ENCODE data around the gene MLPH. TPM values are rescaled to one million over a fixed set of nuclear protein-coding genes. Genes with fewer than 3 reads are reported as not detected.

Gene MLPH
- total RNA-seq, 2 experiments from 2014 or later = not detected

DNA sequence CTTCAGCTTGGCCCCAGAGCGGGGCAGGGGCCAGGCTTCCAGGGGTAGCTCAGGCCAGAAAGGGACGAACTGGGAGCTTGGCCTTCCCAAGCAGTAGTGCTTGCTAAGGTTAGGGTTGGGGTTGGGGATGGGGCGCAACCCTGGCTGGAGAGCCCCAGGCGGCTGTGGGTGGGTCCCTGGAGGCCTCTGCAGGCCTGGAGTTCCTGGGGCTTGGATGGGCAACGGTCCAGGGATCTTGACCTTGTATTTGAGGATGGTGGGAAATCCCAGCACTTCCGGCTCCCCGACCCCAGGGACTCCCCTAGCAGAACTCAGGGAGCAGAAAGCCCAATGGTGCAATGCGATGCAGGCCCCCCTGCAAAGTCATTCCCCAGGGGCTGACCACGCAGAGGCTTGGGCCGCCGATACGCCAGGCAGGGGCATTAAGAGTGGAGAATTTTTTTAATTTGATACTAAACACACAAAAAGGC is 12.6 kb upstream of the MLPH start:
- peak overlapping the region; percentile 72 for H3K4me3 Mint-ChIP-seq
- ChIA-PET POLR2A (no interaction called here), CTCF (interaction anchor here (1.4 to 5.4 kb wide), 5 partner anchors 33 to 183 kb away, joined by 6 to 110 read pairs (median 9); no protein-coding TSS in a partner anchor)
- H3K9me3 Mint-ChIP-seq = no peaks in the 10 kb centered on the region
- H3K36me3 Mint-ChIP-seq (ENCODE audit: low read depth) = no peaks in the 10 kb centered on the region
- peak overlapping the region; percentile 11 for H3K27ac Mint-ChIP-seq
- DNase-seq = no peak
- peaks cover 6% of the 10 kb centered on the region for H3K4me1 Mint-ChIP-seq
- peaks cover 24% of the 10 kb centered on the region for H3K27me3 Mint-ChIP-seq

DNA sequence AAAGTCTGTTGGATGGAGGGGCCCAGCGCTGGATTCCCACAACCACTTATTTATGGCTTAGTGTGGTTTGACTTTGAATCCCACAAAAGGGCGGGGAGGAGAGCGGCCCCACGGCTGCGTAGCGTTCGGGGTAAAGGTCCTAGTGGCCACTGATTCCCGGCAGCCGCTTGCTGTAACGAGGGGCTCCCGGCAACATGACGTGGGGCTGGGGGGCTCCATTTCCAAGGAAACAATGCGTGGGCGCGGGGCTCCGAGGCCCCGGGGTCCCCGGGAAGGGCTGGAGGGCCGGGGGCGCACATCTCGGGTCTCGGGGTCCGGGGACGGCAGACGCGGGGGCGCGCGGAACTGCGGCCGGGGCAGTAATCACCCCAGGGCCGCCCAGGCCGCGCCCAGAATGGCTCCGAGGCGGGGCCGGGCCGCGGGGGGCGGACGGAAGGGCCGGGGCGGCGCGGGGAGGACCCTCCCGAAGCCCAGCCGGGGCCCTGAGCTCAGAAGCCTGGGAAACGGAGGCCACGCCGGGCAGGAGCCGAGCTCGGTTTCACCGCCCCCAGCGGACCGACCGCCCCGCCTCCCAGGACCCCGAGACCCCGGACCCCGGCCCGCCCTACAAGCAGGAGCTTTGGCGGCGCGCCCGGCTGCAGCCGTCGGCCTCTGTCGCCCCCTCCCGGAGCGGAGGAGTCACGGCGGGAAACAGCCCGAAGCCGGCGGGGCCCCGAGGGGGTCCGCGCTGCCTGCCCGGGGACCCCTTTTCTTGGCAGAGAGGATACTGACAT is 11.9 kb upstream of the MLPH start:
- peak overlapping the region; percentile 11 for H3K27ac Mint-ChIP-seq
- H3K9me3 Mint-ChIP-seq = no peaks in the 10 kb centered on the region
- POLR2A ChIA-PET = interaction anchor here (0.8 to 1.0 kb wide), 2 partner anchors 40 to 54 kb away, joined by 3 to 5 read pairs; no protein-coding TSS in a partner anchor
- peaks cover 6% of the 10 kb centered on the region for H3K4me1 Mint-ChIP-seq
- peak; percentile 75 for DNase-seq
- CTCF ChIA-PET = interaction anchor here (0.7 to 5.4 kb wide), 25 partner anchors 9 to 603 kb away, joined by 3 to 110 read pairs (median 5); partner anchors contain the start of gene COPS8
- no peaks in the 10 kb centered on the region for H3K36me3 Mint-ChIP-seq (ENCODE audit: low read depth)
- H3K4me3 Mint-ChIP-seq = peak overlapping the region; percentile 72
- peaks cover 26% of the 10 kb centered on the region for H3K27me3 Mint-ChIP-seq

DNA sequence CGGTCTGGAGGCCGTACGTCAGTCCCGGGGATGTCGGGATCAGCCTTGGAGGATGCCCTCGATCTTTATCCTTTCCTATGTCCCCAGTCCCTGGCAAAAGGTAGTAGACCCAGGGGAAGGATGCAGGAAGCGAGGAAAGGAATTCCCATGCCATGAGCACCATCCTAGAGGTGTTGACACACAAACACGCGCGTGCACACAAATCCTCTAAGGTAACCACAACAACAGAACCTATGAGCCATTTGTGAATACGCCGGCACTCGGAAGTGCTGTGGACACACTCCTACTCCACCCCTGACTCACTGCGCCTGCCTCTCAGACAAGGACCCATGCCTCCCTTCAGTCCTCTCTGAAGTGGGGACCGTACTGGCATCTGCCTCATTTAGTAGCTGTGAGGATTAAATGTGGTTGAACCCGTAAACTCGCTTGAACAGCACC is 11.3 kb upstream of the MLPH start:
- H3K4me1 Mint-ChIP-seq = peaks cover 6% of the 10 kb centered on the region
- DNase-seq = peak; percentile 26
- POLR2A ChIA-PET = interaction anchor here (0.8 to 1.0 kb wide), 2 partner anchors 40 to 54 kb away, joined by 3 to 5 read pairs; no protein-coding TSS in a partner anchor
- no peak overlapping the region for H3K27ac Mint-ChIP-seq
- peaks cover 30% of the 10 kb centered on the region for H3K27me3 Mint-ChIP-seq
- H3K9me3 Mint-ChIP-seq = no peaks in the 10 kb centered on the region
- no peaks in the 10 kb centered on the region for H3K36me3 Mint-ChIP-seq (ENCODE audit: low read depth)
- peak overlapping the region; percentile 32 for H3K4me3 Mint-ChIP-seq
- CTCF ChIA-PET = interaction anchor here (0.8 to 5.4 kb wide), 22 partner anchors 9 to 390 kb away, joined by 3 to 110 read pairs (median 6); partner anchors contain the start of gene COPS8

DNA sequence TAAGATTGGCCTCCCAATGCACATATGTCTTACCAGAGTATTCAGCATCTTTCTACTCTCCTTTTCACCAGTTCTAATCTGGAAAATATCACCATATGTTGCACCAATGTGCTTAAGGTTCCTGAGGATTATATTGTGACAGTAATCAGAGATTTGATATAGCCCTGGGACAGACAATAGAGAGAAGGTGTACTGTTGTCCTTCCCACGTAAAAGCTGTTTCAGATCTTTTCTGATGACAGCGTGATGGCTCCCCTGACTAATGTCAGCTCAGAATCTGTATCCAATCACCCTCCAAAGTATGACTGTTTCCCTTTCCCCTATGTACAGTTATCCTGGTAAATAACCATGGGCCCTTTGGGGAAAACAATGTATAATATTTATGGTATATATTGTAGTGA is 9.0 kb upstream of the MLPH start:
- ChIA-PET CTCF (interaction anchor here (5.4 kb wide), 1 partner anchor 58 kb away, joined by 110 read pairs; no protein-coding TSS in a partner anchor), POLR2A (no interaction called here)
- H3K4me3 Mint-ChIP-seq = no peak overlapping the region
- H3K36me3 Mint-ChIP-seq (ENCODE audit: low read depth) = no peaks in the 10 kb centered on the region
- H3K4me1 Mint-ChIP-seq = peaks cover 6% of the 10 kb centered on the region
- peaks cover 43% of the 10 kb centered on the region for H3K27me3 Mint-ChIP-seq
- H3K9me3 Mint-ChIP-seq = no peaks in the 10 kb centered on the region
- DNase-seq = no peak
- no peak overlapping the region for H3K27ac Mint-ChIP-seq

DNA sequence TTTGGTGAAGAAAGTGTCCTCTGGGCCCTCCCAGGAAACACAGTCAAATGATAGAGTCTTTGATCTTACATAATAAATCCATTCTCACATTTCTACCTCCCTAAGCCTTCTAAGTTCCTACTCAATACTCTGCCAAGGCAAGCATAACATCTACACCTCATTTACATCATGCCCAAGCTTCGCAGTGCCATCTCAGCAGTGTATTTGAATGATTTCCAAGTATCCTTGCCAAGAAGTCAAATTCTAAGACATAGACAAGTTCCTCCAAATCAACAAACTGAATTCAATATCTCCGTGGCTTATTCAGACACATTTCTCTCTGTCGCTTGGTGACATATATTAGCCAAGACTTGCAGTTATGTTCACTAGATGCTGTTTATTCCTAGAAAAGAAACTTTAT is 8.1 kb upstream of the MLPH start:
- H3K36me3 Mint-ChIP-seq (ENCODE audit: low read depth) = no peaks in the 10 kb centered on the region

DNA sequence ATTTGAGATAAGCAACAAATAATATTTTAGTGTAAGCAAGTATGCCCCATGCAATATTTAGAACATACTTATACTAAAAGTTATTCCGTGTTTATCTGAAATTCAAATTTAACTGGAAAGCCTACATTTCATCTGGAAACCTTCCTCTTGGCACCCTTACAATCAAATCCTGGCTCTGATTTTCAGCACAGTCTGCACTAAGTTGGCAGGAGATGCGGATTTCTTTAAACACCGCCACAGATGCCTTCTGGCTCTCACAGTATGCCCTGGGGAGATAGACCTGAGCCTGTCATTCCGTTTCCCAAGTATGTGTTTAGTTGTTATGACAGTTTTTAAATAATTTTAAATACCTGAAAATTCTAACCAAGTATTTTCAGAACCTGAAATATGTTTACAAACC is 7.3 kb upstream of the MLPH start:
- no peak for DNase-seq
- ChIA-PET CTCF (no interaction called here), POLR2A (no interaction called here)
- Mint-ChIP-seq H3K9me3 (no peaks in the 10 kb centered on the region), H3K4me1 (peaks cover 5% of the 10 kb centered on the region), H3K27me3 (peaks cover 52% of the 10 kb centered on the region), H3K36me3 (ENCODE audit: low read depth) (no peaks in the 10 kb centered on the region), H3K4me3 (no peak overlapping the region), H3K27ac (no peak overlapping the region)

More for the DNA sequence above, 8.1 kb upstream of the MLPH start:
- POLR2A ChIA-PET = no interaction called here
- CTCF ChIA-PET = no interaction called here
- Mint-ChIP-seq H3K9me3 (no peaks in the 10 kb centered on the region), H3K4me3 (no peak overlapping the region), H3K27me3 (peaks cover 44% of the 10 kb centered on the region), H3K27ac (no peak overlapping the region), H3K4me1 (peaks cover 6% of the 10 kb centered on the region)
- no peak for DNase-seq

DNA sequence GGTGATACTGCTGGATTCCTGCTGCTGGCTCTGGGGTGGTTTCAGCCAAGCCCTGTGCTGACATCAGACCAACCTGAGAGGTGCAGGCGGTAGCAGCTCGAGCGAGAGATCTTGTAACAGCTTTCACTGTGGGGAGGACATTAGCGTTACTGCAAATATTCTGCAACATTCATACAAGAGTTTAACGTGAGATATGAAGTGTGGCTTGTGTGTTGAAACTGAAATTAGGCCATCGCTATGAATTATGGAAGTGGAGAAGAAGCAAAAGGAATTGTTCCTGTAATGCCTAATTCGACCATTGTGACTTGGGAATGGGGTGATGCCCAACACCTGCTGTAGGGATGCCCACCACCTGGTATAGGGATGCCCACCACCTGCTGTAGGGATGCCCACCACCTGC is 6.5 kb upstream of the MLPH start:
- Mint-ChIP-seq H3K36me3 (ENCODE audit: low read depth) (no peaks in the 10 kb centered on the region), H3K4me3 (no peak overlapping the region), H3K4me1 (peaks cover 4% of the 10 kb centered on the region), H3K27me3 (peaks cover 58% of the 10 kb centered on the region), H3K9me3 (no peaks in the 10 kb centered on the region), H3K27ac (no peak overlapping the region)
- no peak for DNase-seq
- POLR2A ChIA-PET = no interaction called here
- CTCF ChIA-PET = interaction anchor here (2.3 kb wide), 1 partner anchor 59 kb away, joined by 10 read pairs; no protein-coding TSS in a partner anchor

DNA sequence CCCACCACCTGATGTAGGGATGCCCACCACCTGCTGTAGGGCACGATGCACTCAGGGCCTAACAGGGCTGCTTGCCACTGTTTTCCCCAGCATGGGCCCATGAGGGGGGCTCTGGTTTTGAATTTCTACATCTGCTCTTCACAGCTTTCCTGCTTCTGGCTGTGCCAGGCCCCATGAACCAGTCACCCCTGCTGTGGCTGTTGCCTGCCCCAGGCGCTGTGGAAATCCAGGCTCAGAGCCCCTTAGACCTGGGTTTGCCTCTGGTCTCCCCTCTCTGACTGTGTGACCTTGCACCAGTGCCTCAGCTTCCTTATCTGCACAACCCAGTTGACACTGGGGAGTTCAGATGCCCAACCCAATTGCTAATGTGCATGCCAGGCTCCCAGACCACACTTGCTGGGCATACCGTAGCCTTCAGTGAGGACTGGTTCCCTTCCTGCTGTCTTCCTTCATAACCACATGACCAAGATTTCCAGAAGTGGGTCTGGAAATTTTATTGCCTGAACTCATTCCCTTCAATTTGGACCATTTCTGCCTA is 6.0 kb upstream of the MLPH start:
- Mint-ChIP-seq H3K4me3 (no peak overlapping the region), H3K4me1 (peaks cover 2% of the 10 kb centered on the region), H3K9me3 (no peaks in the 10 kb centered on the region), H3K27ac (no peak overlapping the region), H3K27me3 (peaks cover 60% of the 10 kb centered on the region), H3K36me3 (ENCODE audit: low read depth) (no peaks in the 10 kb centered on the region)
- no peak for DNase-seq
- ChIA-PET CTCF (interaction anchor here (2.3 kb wide), 1 partner anchor 59 kb away, joined by 10 read pairs; no protein-coding TSS in a partner anchor), POLR2A (interaction anchor here (0.8 to 1.0 kb wide), 2 partner anchors 10 to 100 kb away, joined by 3 read pairs; no protein-coding TSS in a partner anchor)

DNA sequence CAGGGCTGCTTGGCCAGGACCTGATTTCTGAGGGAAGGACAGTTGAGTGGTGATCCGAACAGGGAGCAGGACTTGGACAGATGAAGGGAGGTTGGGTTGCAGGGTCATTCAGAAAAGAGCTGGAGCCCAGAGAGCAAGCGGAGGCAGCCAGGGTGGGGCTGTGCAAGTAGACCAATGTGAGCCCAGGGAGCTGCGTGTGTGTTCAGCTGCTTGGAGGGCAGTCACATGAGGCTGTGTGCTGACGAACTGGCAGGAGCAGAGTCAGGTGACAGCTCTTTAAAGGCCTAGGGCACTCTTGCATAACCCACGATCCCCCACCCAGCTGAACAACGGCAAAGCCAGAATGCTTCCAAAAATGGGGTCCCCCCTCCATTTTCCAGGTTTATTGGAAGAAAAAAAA is 4.6 kb upstream of the MLPH start:
- Mint-ChIP-seq H3K27me3 (peaks cover 53% of the 10 kb centered on the region), H3K4me3 (no peak overlapping the region)
- POLR2A ChIA-PET = no interaction called here

DNA sequence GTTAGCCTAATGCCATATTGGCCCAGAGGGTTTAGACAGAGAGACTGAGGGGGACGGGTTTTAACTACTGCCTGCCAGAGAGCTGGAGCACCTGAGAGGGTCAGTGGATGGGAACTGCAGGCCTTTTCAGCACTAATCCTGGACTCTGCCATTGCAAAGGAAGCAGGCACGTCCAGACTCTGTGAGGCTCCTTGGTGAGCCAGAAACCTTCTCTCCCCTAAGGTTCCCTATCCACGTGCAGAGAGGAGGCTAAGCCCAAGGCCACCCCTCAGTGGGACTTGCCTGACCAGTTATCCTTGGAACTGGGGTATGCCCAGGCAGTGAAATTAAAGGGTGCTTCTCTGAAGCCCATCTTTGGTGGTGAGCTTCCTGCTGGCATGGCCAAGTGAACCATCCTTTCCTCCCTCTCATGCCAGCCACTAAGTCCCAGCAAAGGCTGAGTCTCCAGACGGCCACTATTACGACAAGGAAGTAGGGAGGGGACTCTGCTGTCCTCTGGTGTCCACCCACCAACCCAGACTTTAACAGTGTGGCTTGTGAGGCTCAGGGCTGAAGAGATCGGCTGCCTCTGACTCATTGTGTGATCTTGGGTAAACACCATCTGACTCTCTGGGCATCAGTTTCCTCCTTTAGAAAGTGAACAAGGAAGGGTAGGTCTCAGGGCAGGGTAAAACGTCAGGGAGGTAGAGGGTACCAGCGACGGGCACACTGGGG is 3.9 kb upstream of the MLPH start:
- POLR2A ChIA-PET = no interaction called here
- H3K36me3 Mint-ChIP-seq (ENCODE audit: low read depth) = no peaks in the 10 kb centered on the region
- H3K27ac Mint-ChIP-seq = no peak overlapping the region
- peaks cover 56% of the 10 kb centered on the region for H3K27me3 Mint-ChIP-seq
- no peak for DNase-seq
- no peaks in the 10 kb centered on the region for H3K4me1 Mint-ChIP-seq
- H3K9me3 Mint-ChIP-seq = no peaks in the 10 kb centered on the region
- CTCF ChIA-PET = interaction anchor here (1.4 to 2.3 kb wide), 2 partner anchors 30 to 62 kb away, joined by 3 to 10 read pairs; no protein-coding TSS in a partner anchor
- no peak overlapping the region for H3K4me3 Mint-ChIP-seq

More for the DNA sequence above, 4.6 kb upstream of the MLPH start:
- Mint-ChIP-seq H3K9me3 (no peaks in the 10 kb centered on the region), H3K36me3 (ENCODE audit: low read depth) (no peaks in the 10 kb centered on the region), H3K27ac (no peak overlapping the region), H3K4me1 (no peaks in the 10 kb centered on the region)
- no peak for DNase-seq
- CTCF ChIA-PET = interaction anchor here (1.4 to 2.3 kb wide), 2 partner anchors 30 to 61 kb away, joined by 3 to 10 read pairs; no protein-coding TSS in a partner anchor

DNA sequence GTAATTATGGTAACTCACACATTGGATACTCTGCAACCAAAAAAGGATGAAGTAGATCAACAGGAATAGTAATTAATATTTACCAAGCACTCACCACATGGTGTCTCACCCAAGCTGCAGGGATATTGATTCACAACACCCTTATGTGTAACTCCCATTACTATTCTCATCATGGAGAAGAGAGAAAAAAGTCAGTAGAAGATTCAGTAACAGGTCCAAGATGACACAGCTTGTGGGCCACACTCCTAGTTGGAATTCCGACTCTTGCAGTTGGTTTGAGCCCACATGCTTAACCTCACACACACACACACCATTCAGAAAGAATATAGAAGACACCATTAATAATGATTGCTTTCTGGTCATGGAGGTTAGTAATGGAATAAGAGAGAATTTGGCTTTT is 1.7 kb upstream of the MLPH start:
- CTCF ChIA-PET = interaction anchor here (0.9 kb wide), 1 partner anchor 10 kb away, joined by 3 read pairs; no protein-coding TSS in a partner anchor
- DNase-seq = no peak
- no peak overlapping the region for H3K27ac Mint-ChIP-seq
- H3K9me3 Mint-ChIP-seq = no peaks in the 10 kb centered on the region
- H3K36me3 Mint-ChIP-seq (ENCODE audit: low read depth) = no peaks in the 10 kb centered on the region
- H3K4me3 Mint-ChIP-seq = no peak overlapping the region
- no peaks in the 10 kb centered on the region for H3K4me1 Mint-ChIP-seq
- POLR2A ChIA-PET = no interaction called here
- peaks cover 63% of the 10 kb centered on the region for H3K27me3 Mint-ChIP-seq

DNA sequence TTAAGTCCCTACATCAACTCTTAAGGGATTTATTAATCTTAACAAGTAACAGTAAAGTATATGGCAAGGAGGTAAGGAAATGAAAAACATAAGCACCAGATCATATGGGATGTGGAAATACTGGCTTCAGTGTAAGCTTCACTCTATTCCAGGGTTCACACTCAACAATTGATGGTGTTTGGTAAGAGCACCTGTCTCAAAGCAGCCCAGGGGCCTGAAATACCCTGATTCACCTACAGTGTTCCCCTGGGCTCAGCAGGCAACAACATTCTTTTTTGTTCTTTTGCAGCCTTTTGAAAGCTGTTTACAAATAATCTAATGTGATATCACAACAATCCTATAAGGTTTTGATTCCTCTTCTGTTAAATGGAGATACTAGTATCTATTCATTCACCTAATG is 1.2 kb upstream of the MLPH start:
- H3K4me1 Mint-ChIP-seq = no peaks in the 10 kb centered on the region
- peaks cover 61% of the 10 kb centered on the region for H3K27me3 Mint-ChIP-seq
- no peak overlapping the region for H3K4me3 Mint-ChIP-seq
- ChIA-PET CTCF (interaction anchor here (1.3 kb wide), 1 partner anchor 27 kb away, joined by 3 read pairs; no protein-coding TSS in a partner anchor), POLR2A (no interaction called here)
- peaks cover 3% of the 10 kb centered on the region for H3K9me3 Mint-ChIP-seq
- H3K27ac Mint-ChIP-seq = no peak overlapping the region
- DNase-seq = no peak
- no peaks in the 10 kb centered on the region for H3K36me3 Mint-ChIP-seq (ENCODE audit: low read depth)

Data from activated CD4-positive, alpha-beta memory T cell treated with anti-CD3 and anti-CD28 coated beads, Interleukin-2, amount 10 ng/mL, durations not matched to agents 7 days and 5 days (primary cell).